Activated naive CD4-positive, alpha-beta T cell treated with anti-CD3 and anti-CD28 coated beads, Interleukin-2, amount 50 U/mL, for 72 hours (primary cell): ENCODE measurements around the gene AKAP10. TPM values are rescaled to one million over a fixed set of nuclear protein-coding genes. Genes with fewer than 3 reads are reported as not detected.
"Not testable (repeated sequence)": the region's sequence is repeated elsewhere in the genome, so short reads cannot be mapped to it uniquely, and the experiment has no call there.

Experiments used
- ATAC-seq, 2 donors: fragments of 150-1000 bp; cut with Tn5 transposase; 2 replicates each; pipeline ENCODE4 v1.10.0; 2021; ENCODE audit warnings: mild to moderate bottlenecking in 2 of 2, moderate library complexity in 2 of 2
- DNase-seq, 2 donors: peaks; one replicate each; pipeline ENCODE4 v3.0.0; 2021 to 2022; ENCODE audit warnings: low spot score in 2 of 2
- H3K27ac Mint-ChIP-seq, 2 donors: one replicate each; pipeline ENCODE4 v1.8.0; 2022; ENCODE audit warnings: mild to moderate bottlenecking in 2 of 2, mixed read lengths in 2 of 2
- H3K36me3 Mint-ChIP-seq, 2 donors: one replicate each; pipeline ENCODE4 v1.8.0; 2022; ENCODE audit warnings: mixed read lengths in 2 of 2
- H3K9me3 Mint-ChIP-seq, 2 donors: one replicate each; pipeline ENCODE4 v1.8.0; 2022; ENCODE audit warnings: mixed read lengths in 2 of 2
- total RNA-seq, 2 donors: library from RNA; stranded (reverse); gene quantifications; one replicate each; pipeline ENCODE4 v1.2.3, GENCODE V29; 2022

AKAP10 gene
- total RNA-seq, 2 donors from 2014 or later, result 42.0 to 55.8 TPM

- DNase-seq (no peak), ATAC-seq (no peak)
- peak overlapping the region; percentile 2 to 37 for H3K27ac Mint-ChIP-seq
- H3K36me3 Mint-ChIP-seq, result no peaks in the 10 kb centered on the region
- H3K9me3 Mint-ChIP-seq, result no peaks in the 10 kb centered on the region
Measured at GRCh38 chr17:19987897-19988296, 10.3 kb upstream of the AKAP10 start.

DNA sequence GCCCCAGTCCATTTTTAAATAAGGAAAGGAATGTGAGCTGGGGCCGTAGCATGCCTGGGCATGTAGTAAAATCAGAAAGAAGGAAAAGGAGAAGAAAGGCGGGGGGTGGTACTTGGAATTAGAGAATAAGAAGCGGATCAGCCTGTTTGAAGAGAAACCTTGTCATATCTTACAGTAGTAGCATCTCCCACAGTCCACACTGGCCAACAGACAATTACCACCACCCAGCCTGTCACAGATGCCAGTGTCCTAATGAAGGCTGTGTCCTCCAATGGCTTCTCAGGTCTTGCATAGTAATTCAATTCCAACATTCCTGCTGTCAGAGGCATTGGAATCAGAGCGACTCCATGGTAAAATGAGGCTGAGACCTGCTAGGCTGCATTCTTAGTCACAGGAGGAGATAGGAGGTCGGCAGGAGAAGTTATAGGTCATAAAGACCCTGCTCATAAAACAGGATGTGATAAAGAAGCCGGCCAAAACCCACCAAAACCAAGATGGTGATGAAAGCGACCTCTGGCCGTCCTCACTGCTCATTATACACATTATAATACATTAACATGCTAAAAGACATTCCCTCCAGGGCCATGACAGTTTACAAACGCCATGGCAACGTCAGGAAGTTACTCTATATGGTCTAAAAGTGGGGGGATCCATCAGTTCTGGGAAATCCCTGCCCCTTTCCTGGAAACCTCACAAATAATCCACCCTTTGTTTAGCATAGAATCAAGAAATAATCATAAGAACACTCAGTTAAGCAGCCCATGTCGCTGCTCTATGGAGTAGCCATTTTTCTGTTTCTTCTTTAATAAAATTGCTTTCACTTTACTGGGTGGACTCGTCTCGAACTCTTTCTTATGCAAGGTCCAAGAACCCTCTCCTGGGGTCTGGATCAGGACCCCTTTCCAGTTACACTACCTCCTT lies 9.6 kb upstream of the AKAP10 start:
- Mint-ChIP-seq H3K27ac (peak overlapping the region in 1 of 2 donors; percentile 2), H3K9me3 (no peaks in the 10 kb centered on the region), H3K36me3 (no peaks in the 10 kb centered on the region)
- DNase-seq (no peak), ATAC-seq (no peak)

- Mint-ChIP-seq H3K27ac (no peak overlapping the region), H3K36me3 (peaks cover 10 to 19% of the 10 kb centered on the region in 2 donors), H3K9me3 (peaks cover 0 to 9% of the 10 kb centered on the region in 2 donors)
- ATAC-seq (no peak), DNase-seq (no peak)
Measured at GRCh38 chr17:19979917-19980770, 2.5 kb upstream of the AKAP10 start.

- H3K27ac Mint-ChIP-seq, result peak overlapping the region; percentile 94 to 95
- peaks cover 10 to 30% of the 10 kb centered on the region in 2 donors for H3K36me3 Mint-ChIP-seq
- DNase-seq, result no peak
- ATAC-seq, result no peak
- H3K9me3 Mint-ChIP-seq, result peaks cover 0 to 9% of the 10 kb centered on the region in 2 donors
Measured at GRCh38 chr17:19978805-19979211, 1.2 kb upstream of the AKAP10 start.

GRCh38 chr17:19978209-19978802 lies 678 bp upstream of the AKAP10 start:
- H3K27ac Mint-ChIP-seq, result peak overlapping the region; percentile 94 to 95
- peak in 1 of 2 donors; percentile 37 for ATAC-seq
- H3K9me3 Mint-ChIP-seq, result peaks cover 0 to 14% of the 10 kb centered on the region in 2 donors
- peaks cover 10 to 35% of the 10 kb centered on the region in 2 donors for H3K36me3 Mint-ChIP-seq
- peak in 1 of 2 donors; percentile 19 for DNase-seq

- ATAC-seq (no peak), DNase-seq (no peak)
- peaks cover 0 to 17% of the 10 kb centered on the region in 2 donors for H3K9me3 Mint-ChIP-seq
- H3K36me3 Mint-ChIP-seq, result peaks cover 10 to 55% of the 10 kb centered on the region in 2 donors
- peak overlapping the region in 1 of 2 donors; percentile 16 for H3K27ac Mint-ChIP-seq
Measured at GRCh38 chr17:19975601-19976000, 2.0 kb downstream of the AKAP10 start.

GRCh38 chr17:19973156-19973555 lies 4.5 kb downstream of the AKAP10 start:
- ATAC-seq (no peak), DNase-seq (no peak)
- H3K27ac Mint-ChIP-seq, result peak overlapping the region; percentile 23 to 36
- H3K36me3 Mint-ChIP-seq, result peaks cover 8 to 56% of the 10 kb centered on the region in 2 donors
- H3K9me3 Mint-ChIP-seq, result peaks cover 0 to 13% of the 10 kb centered on the region in 2 donors

DNA sequence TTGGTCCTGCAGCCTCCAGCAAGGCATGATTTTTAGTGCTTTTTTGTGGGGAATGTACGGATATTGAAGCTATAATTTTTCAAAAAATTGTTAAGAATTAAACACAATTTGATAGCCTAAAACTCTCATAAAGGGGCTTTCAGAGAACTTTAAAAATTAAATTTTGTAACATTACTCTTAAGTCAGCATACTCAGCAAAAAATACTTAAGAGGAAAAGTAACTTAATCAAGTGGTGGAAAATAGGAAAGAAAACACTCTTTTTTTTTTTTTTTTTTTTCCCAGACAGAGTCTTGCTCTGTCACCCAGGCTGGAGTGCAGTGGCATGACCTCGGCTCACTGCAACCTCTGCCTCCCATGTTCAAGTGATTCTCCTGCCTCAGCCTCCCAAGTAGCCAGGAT lies 14.7 kb downstream of the AKAP10 start:
- not testable (repeated sequence) for H3K9me3 Mint-ChIP-seq
- H3K36me3 Mint-ChIP-seq, result peaks cover 4 to 12% of the 10 kb centered on the region in 2 donors

DNA sequence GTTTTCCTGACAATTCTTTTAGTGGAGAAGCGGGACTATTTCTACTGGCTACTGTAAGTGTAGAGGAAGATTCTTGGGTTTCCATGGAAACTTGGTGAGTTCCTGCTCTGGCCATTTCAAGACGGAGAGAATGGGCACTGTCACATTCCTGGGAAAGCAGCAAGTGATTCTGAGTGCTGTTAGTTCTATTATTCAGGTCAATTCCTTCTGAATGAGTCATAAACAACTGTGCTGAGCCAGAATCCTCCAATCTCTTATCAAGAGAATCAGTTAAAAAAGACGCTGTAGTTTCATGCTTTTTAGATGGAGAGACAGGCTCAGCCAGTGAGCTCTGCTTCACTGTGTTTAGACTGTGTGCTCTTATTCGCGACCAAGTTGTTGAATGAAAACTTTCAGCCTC lies 19.6 kb downstream of the AKAP10 start:
- ATAC-seq, result no peak
- no peaks in the 10 kb centered on the region for H3K9me3 Mint-ChIP-seq
- no peak for DNase-seq
- peak overlapping the region; percentile 65 to 71 for H3K27ac Mint-ChIP-seq
- peaks cover 14 to 26% of the 10 kb centered on the region in 2 donors for H3K36me3 Mint-ChIP-seq

More for the DNA sequence above, 14.7 kb downstream of the AKAP10 start:
- DNase-seq, ATAC-seq, H3K27ac Mint-ChIP-seq: not testable (repeated sequence)

DNA sequence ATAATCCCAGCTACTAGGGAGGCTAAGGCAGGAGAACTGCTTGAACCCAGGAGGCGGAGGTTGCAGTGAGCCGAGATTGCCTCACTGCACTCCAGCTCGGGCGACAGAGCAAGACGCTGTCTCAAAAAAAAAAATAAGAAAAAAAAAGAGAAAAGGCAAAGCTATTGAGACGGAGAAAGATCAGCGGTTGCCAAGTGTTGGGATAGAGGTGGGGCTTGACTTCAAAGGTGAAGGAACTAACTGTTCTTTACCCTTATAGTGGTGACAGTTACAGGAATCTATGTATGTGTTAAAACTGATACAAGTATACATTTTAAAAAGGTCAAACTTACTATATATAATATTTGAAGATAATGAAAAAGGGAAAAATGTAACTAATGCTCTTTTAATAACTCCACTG lies 22.5 kb downstream of the AKAP10 start:
- peak overlapping the region in 1 of 2 donors; percentile 50 for H3K27ac Mint-ChIP-seq
- DNase-seq (no peak), ATAC-seq (no peak)
- peaks cover 14 to 26% of the 10 kb centered on the region in 2 donors for H3K36me3 Mint-ChIP-seq
- no peaks in the 10 kb centered on the region for H3K9me3 Mint-ChIP-seq

DNA sequence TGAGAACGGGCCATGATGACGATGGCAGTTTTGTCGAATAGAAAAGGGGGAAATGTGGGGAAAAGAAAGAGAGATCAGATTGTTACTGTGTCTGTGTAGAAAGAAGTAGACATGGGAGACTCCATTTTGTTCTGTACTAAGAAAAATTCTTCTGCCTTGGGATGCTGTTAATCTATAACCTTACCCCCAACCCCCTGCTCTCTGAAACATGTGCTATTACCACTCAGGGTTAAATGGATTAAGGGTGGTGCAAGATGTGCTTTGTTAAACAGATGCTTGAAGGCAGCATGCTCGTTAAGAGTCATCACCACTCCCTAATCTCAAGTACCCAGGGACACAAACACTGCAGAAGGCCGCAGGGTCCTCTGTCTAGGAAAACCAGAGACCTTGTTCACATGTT lies 26.2 kb downstream of the AKAP10 start:
- H3K27ac Mint-ChIP-seq, DNase-seq, ATAC-seq, H3K9me3 Mint-ChIP-seq: not testable (repeated sequence)
- H3K36me3 Mint-ChIP-seq, result peaks cover 11 to 39% of the 10 kb centered on the region in 2 donors

DNA sequence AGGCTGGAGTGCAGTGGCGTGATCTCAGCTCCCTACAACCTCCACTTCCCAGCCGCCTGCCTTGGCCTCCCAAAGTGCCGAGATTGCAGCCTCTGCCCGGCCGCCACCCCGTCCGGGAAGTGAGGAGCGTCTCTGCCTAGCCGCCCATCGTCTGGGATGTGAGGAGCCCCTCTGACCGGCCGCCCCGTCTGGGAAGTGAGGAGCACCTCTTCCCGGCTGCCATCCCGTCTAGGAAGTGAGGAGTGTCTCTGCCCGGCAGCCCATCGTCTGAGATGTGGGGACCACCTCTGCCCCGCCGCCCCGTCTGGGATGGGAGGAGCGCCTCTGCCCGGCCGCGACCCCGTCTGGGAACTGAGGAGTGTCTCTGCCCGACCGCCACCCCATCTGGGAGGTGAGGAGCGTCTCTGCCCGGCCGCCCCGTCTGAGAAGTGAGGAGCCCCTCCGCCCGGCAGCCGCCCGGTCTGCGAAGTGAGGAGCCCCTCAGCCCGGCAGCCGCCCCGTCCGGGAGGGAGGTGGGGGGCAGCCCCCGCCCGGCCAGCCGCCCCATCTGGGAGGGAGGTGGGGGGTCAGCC lies 26.9 kb downstream of the AKAP10 start:
- peaks cover 7 to 33% of the 10 kb centered on the region in 2 donors for H3K36me3 Mint-ChIP-seq

GRCh38 chr17:19948116-19948943 lies 29.3 kb downstream of the AKAP10 start:
- no peaks in the 10 kb centered on the region for H3K9me3 Mint-ChIP-seq
- ATAC-seq, result no peak
- peaks cover 4 to 22% of the 10 kb centered on the region in 2 donors for H3K36me3 Mint-ChIP-seq
- no peak for DNase-seq
- H3K27ac Mint-ChIP-seq, result peak overlapping the region; percentile 17 to 78

More for the DNA sequence above, 26.9 kb downstream of the AKAP10 start:
- H3K27ac Mint-ChIP-seq, result peak overlapping the region in 1 of 2 donors; percentile 36
- H3K9me3 Mint-ChIP-seq, ATAC-seq, DNase-seq: not testable (repeated sequence)

DNA sequence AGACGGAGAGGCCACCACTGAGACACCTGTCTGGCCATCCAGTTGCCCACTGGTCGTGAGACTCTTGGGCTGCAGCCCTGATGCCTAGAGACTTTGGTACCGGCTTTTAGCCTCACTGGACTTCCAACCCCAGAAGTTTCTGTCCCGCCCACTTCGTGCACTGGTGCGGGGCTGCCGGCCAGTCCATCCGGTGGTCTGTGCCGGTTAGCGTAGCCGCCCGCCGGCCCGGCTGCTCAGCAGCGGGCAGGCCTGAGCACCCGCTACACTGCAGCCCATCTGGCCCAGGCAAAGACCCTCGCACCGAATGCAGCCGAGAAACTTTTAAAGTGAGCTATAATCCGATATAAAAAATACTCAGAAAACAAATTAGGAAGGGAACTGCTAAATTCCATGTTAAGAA lies 30.7 kb downstream of the AKAP10 start:
- no peak for DNase-seq
- H3K27ac Mint-ChIP-seq, result no peak overlapping the region
- no peaks in the 10 kb centered on the region for H3K9me3 Mint-ChIP-seq
- no peak for ATAC-seq
- peaks cover 4 to 22% of the 10 kb centered on the region in 2 donors for H3K36me3 Mint-ChIP-seq

DNA sequence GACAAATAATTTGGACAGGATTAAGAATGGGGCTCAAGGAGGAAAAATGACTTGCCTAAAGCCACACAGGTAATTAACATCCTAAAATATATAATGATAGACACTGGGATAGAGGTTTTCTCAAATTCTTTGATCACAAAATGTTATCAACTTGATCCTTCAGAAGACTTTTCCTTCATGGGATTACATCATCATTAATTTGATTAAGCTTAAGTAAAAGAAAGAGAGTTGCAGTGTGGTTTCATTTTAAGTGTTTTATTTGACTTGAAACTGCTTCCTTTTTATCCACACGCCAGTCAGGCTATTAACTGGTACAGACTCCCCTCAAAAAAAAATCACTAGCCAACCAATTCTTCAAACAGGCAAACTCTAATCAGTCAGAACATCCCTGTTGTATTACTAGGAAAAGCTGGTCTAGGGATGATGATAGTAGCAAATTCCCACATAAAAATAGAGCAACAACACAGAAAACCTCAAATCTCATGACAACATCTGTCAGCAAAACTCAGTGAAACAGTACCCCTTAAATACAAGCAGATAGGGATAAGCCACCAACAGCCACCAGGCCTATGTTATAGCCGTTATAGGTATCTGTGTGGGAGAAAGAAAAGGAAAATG lies 32.5 kb downstream of the AKAP10 start:
- ATAC-seq (no peak), DNase-seq (no peak)
- peaks cover 4 to 23% of the 10 kb centered on the region in 2 donors for H3K36me3 Mint-ChIP-seq
- no peaks in the 10 kb centered on the region for H3K9me3 Mint-ChIP-seq
- peak overlapping the region in 1 of 2 donors; percentile 32 for H3K27ac Mint-ChIP-seq
